A673 (cell line): Measurements from ENCODE around the gene BFSP2.

Experiments used
- CTCF ChIP-seq: fragments of 300-800, 200-600 bp; sonication (generic); conservative IDR thresholded peaks from 2 replicates; pipeline ENCODE4 v1.5.1; 2017; ENCODE audit warnings: low read depth, mild to moderate bottlenecking, antibody characterized with exemption, low read length, moderate library complexity, mixed read lengths
- EZH2 ChIP-seq: fragments of 200-600 bp; sonication (generic); IDR thresholded peaks from 2 replicates; pipeline ENCODE4 v1.6.1; 2017; ENCODE audit warnings: borderline replicate concordance, low read depth, mild to moderate bottlenecking, mixed read lengths, antibody characterized with exemption, low read length; ENCODE audit not compliant: poor library complexity, severe bottlenecking

DNA sequence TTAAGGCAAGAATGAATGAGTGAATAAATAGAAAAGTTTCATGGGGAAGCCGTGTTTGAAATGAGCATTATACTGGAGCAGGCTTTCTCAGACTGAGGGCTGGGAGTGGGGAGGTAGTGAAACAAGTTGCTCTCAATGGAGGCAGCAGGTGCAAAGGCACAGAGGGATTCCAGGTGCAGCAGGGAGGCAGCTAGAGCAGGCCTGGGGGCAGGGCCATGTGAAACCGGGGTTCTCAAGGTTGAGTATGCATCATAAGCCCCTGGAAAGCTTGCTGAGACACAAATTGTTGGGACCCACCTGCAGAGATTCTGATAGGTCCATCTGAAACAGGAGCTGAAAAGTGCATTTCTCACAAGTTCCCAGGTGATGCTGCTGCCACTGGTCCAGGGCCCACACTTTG lies 45.3 kb downstream of the BFSP2 start:
- TF ChIP-seq CTCF (no peak), EZH2 (no peak)
